ENCODE measurements around the gene CASR.
"Not testable (repeated sequence)": the region's sequence is repeated elsewhere in the genome, so short reads cannot be mapped to it uniquely, and the experiment has no call there.

Gene CASR, protein sequence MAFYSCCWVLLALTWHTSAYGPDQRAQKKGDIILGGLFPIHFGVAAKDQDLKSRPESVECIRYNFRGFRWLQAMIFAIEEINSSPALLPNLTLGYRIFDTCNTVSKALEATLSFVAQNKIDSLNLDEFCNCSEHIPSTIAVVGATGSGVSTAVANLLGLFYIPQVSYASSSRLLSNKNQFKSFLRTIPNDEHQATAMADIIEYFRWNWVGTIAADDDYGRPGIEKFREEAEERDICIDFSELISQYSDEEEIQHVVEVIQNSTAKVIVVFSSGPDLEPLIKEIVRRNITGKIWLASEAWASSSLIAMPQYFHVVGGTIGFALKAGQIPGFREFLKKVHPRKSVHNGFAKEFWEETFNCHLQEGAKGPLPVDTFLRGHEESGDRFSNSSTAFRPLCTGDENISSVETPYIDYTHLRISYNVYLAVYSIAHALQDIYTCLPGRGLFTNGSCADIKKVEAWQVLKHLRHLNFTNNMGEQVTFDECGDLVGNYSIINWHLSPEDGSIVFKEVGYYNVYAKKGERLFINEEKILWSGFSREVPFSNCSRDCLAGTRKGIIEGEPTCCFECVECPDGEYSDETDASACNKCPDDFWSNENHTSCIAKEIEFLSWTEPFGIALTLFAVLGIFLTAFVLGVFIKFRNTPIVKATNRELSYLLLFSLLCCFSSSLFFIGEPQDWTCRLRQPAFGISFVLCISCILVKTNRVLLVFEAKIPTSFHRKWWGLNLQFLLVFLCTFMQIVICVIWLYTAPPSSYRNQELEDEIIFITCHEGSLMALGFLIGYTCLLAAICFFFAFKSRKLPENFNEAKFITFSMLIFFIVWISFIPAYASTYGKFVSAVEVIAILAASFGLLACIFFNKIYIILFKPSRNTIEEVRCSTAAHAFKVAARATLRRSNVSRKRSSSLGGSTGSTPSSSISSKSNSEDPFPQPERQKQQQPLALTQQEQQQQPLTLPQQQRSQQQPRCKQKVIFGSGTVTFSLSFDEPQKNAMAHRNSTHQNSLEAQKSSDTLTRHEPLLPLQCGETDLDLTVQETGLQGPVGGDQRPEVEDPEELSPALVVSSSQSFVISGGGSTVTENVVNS

DNA sequence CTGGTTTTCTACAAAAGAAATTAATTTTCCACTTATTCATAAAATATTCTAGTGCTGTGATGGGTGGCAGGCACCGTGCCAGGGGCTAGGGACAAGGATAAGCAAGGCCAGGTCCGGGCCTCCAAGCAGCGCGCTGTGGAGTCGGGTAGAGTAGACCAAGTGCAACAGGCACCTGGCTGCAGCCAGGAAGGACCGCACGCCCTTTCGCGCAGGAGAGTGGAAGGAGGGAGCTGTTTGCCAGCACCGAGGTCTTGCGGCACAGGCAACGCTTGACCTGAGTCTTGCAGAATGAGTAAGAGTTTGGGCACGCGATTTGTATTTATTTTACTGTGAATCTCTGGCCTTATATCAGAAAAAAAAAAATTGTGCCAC, at the start of gene CASR:
CASR (plus strand) TSS at position 148 of the 372 bp plus-strand sequence. CDS start 70,522 bp downstream, outside the sequence.
- no peak for DNase-seq

DNA sequence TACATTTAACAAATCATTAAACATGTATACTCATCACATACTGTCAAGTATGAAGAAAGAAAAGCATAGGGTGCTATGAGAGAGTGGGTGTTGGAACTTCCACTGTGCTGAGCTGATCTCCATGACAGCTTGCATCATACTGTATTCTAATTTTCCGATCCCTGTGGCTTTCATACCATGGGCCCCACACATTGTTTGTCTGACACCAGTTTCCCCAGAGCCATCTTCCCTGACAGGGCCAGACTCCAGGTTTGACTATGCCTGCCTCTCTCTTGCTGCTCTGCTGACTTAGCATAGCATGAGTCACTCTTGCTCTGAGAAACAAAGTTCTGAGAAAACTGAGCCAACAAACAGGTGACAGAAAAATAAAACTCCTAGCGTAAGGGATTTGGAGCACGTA, 37.0 kb upstream of the CASR start:
- no peak for DNase-seq

- DNase-seq: no peak
Measured at GRCh38 chr3:122148941-122149627, 34.4 kb upstream of the CASR start.

DNA sequence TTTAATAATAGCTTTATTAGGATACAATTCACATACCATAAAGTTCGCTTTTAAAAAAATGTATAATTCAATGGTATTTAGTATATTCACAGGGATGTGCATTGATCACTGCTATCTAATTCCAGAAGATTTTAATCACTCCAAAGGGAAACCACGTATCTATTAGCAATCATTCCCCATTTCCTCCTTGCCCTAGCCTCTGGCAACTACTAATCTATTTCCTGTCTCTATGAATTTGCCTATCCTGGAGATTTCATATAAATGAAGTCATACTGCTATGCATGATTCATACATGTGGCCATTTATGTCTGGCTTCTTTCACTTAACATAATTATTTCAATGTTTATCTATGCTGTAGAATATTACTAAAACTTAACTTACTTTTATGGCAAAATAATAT, 32.0 kb upstream of the CASR start:
- no peak for DNase-seq

DNA sequence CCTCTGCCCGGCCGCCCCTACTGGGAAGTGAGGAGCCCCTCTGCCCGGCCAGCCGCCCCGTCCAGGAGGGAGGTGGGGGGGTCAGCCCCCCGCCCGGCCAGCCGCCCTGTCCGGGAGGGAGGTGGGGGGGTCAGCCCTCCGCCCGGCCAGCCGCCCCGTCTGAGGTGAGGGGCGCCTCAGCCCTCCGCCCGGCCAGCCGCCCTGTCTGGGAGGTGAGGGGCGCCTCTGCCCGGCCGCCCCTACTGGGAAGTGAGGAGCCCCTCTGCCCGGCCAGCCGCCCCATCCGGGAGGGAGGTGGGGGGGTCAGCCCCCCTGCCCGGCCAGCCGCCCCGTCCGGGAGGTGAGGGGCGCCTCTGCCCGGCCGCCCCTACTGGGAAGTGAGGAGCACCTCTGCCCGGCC, 18.5 kb upstream of the CASR start:
- DNase-seq: not testable (repeated sequence)

GRCh38 chr3:122167630-122168029, 15.8 kb upstream of the CASR start:
- DNase-seq: no peak

GRCh38 chr3:122168044-122168443, 15.4 kb upstream of the CASR start:
- DNase-seq: no peak

DNA sequence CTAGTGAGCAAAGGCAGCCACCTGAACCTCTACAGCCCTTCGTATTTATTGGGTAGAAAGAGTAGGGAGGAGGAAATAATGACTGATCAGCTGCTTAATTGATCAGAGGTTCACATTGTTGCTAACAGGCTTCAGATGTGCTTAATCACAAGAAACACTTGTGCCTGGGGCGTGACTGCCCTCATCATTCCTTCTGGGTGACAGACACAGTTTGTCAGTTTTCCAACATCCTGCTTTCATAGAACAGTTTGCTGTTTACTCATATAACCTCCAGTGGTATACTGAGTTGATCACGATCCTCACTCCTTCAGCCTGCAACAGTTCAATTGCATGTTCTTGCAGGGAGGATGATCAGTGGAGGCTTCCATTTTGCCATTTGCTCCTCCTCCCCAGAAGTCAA, 13.6 kb upstream of the CASR start:
- no peak for DNase-seq

DNA sequence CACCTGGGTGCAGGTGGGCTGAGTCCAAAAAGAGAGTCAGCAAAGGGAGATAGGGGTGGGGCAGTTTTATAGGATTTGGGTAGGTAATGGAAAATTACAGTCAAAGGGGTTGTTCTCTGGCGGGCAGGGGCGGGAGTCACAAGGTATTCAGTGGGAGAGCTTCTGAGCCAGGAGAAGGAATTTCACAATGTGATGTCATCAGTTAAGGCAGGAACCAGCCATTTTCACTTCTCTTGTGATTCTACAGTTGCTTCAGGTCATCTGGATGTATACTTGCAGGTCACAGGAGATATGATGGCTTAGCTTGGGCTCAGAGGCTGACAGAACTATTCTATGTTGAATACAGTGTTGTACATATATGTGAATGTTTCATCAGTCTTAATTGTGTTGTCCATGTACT, 12.1 kb upstream of the CASR start:
- DNase-seq: not testable (repeated sequence)

DNA sequence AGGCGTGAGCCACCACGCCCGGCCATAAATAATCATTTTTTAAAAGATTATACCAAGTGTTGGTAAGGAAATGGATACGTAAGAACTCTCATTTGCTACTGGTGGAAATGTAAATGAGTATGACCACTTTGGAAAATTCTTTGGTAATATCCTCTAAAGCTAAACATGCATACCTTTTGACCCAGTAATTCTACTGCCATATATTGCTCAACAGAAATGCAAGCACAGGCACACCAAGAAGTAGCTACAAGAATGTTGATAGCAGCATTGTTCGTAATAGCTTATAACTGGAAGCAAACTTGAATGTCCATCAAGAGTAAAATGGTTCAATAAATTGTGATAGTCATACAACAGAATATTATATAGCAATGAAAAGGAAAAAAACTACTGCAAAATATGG, 4.8 kb upstream of the CASR start:
- no peak for DNase-seq

DNA sequence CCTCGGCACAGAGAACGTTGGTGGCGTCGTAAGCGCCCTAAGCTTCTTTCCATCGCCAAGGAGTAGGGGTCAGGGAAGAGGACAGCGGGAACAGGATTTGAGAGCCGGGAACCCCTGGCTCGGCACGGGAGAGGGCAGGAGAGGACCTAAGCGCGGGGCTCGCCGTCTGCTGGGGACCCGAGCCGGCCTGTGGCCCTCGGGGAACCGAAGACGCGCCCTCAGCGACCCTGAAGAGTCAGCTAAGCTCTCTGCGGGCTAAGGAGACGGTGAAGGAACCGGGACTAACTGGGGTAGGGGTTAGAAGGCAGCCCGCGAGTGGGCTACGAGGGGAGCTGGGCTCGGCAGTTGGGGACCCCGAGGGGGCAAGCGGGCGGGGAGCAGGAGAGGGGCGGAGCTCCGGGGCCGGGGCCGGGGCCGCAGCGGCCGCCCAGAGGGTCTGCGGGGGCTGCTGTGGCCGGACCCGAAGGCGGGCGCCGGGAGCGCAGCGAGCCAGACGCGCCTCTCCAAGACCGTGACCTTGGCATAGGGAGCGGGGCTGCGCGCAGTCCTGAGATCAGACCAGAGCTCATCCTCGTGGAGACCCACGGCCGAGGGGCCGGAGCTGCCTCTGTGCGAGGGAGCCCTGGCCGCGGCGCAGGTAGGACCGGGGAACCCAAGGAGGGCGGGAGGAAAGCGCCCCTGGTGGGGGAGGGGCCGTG, 574 bp downstream of the CASR start:
- DNase-seq: no peak

DNA sequence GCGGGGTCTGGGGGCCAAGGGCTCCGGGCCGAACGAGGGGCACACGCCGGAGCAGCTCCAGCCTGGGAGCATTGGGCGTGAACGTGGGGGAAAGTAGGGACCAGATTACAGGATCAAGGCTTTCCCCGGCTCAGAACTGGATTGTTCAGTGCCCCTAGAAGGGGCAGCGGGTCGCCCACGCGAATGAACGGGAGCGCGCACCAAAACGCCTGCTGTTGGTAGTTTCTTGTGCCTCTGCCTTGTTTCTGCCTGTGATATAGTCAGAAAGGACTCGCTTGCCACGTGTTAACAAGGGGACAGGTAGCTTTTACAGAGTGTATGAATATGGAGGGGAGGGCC, 1.1 kb downstream of the CASR start:
- no peak for DNase-seq

GRCh38 chr3:122186372-122186771, 2.9 kb downstream of the CASR start:
- no peak for DNase-seq

GRCh38 chr3:122188737-122189136, 5.3 kb downstream of the CASR start:
- DNase-seq: no peak

DNA sequence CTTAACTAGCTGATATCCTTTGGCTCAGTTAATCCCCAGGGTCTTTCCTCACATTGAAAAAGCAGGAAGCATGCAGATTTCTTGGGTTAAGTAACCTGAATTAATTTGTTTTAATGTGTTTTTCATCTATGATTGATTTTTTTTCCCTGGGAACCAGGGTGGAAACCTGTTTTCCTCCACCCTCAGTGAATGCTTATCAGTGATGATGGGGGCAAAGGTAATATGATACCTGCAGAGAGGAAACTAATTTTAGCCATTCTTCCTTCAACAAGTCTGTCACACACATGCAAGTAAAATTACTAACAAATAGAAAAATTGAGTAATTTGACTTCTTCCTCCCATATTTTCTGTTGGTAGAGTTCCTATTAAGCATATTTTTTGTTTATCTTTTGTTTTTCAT, 5.9 kb downstream of the CASR start:
- DNase-seq: no peak

GRCh38 chr3:122190525-122190924, 7.1 kb downstream of the CASR start:
- DNase-seq: no peak

DNA sequence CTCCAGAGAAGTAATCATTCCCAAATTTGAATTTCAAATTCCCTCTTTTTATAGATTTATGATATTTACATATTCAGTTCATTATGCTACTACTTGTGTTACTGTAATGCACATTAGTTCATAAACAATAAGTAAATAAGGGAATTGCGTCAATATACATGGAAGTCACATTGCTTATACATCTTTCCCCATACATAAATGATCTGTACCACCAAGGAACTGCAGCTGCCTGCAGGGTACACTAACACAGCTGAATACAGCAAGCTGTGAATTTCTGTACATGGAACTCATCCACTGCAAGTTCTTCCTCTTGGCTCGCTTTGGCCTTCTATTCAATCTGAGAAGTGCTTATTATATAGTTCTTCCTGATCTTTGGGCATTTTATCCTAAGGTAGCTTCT, 15.5 kb downstream of the CASR start:
- DNase-seq: no peak

- DNase-seq: no peak
Measured at GRCh38 chr3:122199552-122199951, 16.1 kb downstream of the CASR start.

DNA sequence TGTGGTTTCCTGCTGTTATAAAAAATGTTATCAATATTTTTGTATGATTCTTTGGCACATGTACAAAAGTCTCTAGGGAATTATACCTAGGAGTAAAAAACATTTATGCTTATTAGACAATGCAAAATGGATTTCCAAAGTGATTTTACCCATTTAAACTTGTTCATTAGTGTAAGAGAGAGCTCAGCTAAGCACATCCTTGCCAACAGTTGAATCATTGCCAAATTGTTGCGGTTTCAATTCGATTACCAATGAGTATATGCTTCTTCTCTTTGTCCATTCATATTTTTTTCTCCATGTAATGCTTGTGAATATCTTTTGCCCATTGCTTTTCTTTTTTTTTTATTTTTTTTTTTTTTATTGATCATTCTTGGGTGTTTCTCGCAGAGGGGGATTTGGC, 17.2 kb downstream of the CASR start:
- no peak for DNase-seq

- not testable (repeated sequence) for DNase-seq
Measured at GRCh38 chr3:122201476-122201875, 18.0 kb downstream of the CASR start.

DNA sequence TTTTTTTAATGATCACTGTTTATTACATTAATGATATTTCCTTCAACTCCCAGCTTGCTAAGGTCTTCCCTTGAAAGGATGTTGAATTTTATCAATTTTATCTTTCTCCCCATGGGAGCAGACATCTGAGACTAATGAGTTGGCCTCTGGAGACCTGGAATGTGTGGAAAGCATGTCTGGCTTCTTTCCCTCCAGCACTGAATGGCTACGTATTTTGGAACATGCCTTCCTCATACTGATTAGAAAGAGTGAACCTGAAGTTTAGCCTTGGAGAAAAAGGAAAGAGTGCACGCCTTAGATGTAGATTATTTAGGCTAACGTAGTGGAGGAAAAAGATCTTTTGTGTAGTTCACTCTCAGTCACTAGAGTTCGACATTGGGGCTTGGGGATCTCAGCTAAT, 25.1 kb downstream of the CASR start:
- DNase-seq: no peak
